ENCODE measurements around the gene HPS1.

- TF ChIP-seq EZH2 (IDR thresholded peaks at IDR 0.05; ENCODE audit: low read depth, low read length, severe bottlenecking) (no peak), CTCF (IDR thresholded peaks at IDR 0.05; ENCODE audit: control extremely low read depth in 1 of 3, insufficient read depth in 1 of 3, low read depth in 1 of 3, low read length in 3 of 3) (no peak), USF2 (IDR thresholded peaks at IDR 0.05; ENCODE audit: low read length) (no peak), POLR2AphosphoS5 (IDR thresholded peaks at IDR 0.05; ENCODE audit: low read depth, low read length) (no peak), RFX5 (IDR thresholded peaks at IDR 0.05; ENCODE audit: borderline replicate concordance, low read depth, low read length) (no peak), POLR2A (IDR thresholded peaks at IDR 0.05; ENCODE audit: control extremely low read depth in 1 of 2, low read depth in 2 of 2, low read length in 2 of 2) (no peak), ATF2 (IDR thresholded peaks at IDR 0.05; ENCODE audit: low read length) (no peak), JUND (IDR thresholded peaks at IDR 0.05; ENCODE audit: low read length) (no peak), E2F6 (IDR thresholded peaks at IDR 0.05) (no peak), TBP (IDR thresholded peaks at IDR 0.05; ENCODE audit: low read depth, low read length) (no peak), FOSL1 (IDR thresholded peaks at IDR 0.05; ENCODE audit: insufficient read depth, low read depth, low read length) (no peak), GABPA (IDR thresholded peaks at IDR 0.05; ENCODE audit: borderline replicate concordance, insufficient read depth, low read length) (no peak), KDM5A (IDR thresholded peaks at IDR 0.05; ENCODE audit: low read length) (no peak), CEBPB (IDR thresholded peaks at IDR 0.05; ENCODE audit: low read depth, low read length) (no peak)
These were observed 55.7 kb downstream of the HPS1 start for GRCh38 chr10:98391065-98391464.

Data from H1 (cell line).